B cell (primary cell): Measurements from ENCODE around the gene CACNG4. TPM values are rescaled to one million over a fixed set of nuclear protein-coding genes. Genes with fewer than 3 reads are reported as not detected.

Experiments
- ATAC-seq: fragments of 200-7000 bp; cut with Tn5 transposase; one replicate; pipeline ENCODE4 v1.10.0; 2021; ENCODE audit warnings: low read depth, mild to moderate bottlenecking, moderate number of reproducible peaks, moderate library complexity
- CTCF ChIA-PET: fragments of 350-600 bp; sonication (Branson Sonifier 250); formaldehyde crosslinking; loops from one replicate; lab custom pipeline; 2021; ENCODE audit warnings: antibody characterized with exemption, inconsistent platforms; lab: Charles Lee
- POLR2A ChIA-PET: fragments of 350-600 bp; sonication (Branson Sonifier 250); formaldehyde crosslinking; loops from one replicate; lab custom pipeline; 2021; ENCODE audit warnings: antibody characterized with exemption; lab: Charles Lee
- DNase-seq: peaks from one replicate; pipeline ENCODE4 v3.0.0; 2013
- H2AFZ ChIP-seq: 2 replicates; pipeline ENCODE4 v1.6.1; 2012; ENCODE audit warnings: mild to moderate bottlenecking, low read depth, low read length; ENCODE audit not compliant: insufficient read depth, poor library complexity, severe bottlenecking
- H3K27ac ChIP-seq, 2 donors: 1 replicate in 1 of 2; 2 replicates in 1 of 2; pipeline ENCODE4 v1.5.1; 2012 to 2013; ENCODE audit warnings: low read length in 2 of 2, mild to moderate bottlenecking in 2 of 2, moderate library complexity in 1 of 2
- H3K27me3 ChIP-seq, 4 experiments: fragments of 200-600 bp in 1 of 4; sonication (generic) in 1 of 4; replicated peaks in 1 of 4; 1 replicate in 2 of 4; 2 replicates in 2 of 4; pipeline versions ENCODE4 v1.6.1 to v1.7.0; 2013 to 2016; ENCODE audit warnings: low read length in 3 of 4, mild to moderate bottlenecking in 2 of 4, mixed read lengths in 1 of 4, moderate library complexity in 1 of 4; ENCODE audit not compliant: insufficient read depth in 4 of 4, control insufficient read depth in 3 of 4; ENCODE audit errors: control extremely low read depth in 1 of 4
- H3K36me3 ChIP-seq, 2 experiments: replicated peaks in 1 of 2; 1 replicate in 1 of 2; 2 replicates in 1 of 2; pipeline versions ENCODE4 v1.6.1 to v1.7.1; 2013; ENCODE audit warnings: low read length in 1 of 2; ENCODE audit not compliant: insufficient read depth in 2 of 2, control insufficient read depth in 1 of 2; ENCODE audit errors: control extremely low read depth in 1 of 2, extremely low read depth in 1 of 2
- H3K4me1 ChIP-seq, 2 donors: fragments of 200-600 bp in 1 of 2; sonication (generic) in 1 of 2; 1 replicate in 1 of 2; 2 replicates in 1 of 2; pipeline versions ENCODE4 v1.5.1 to v1.6.1; 2013 to 2017; ENCODE audit warnings: low read length in 2 of 2; ENCODE audit not compliant: control insufficient read depth in 2 of 2, insufficient read depth in 2 of 2
- H3K4me2 ChIP-seq: replicated peaks from 2 replicates; pipeline ENCODE3; 2012; ENCODE audit warnings: mild to moderate bottlenecking, low read depth, low read length; ENCODE audit not compliant: poor library complexity, severe bottlenecking
- H3K4me3 ChIP-seq, 5 experiments: fragments of 200-600 bp in 1 of 5; sonication (generic) in 1 of 5; 1 replicate in 3 of 5; 2 replicates in 2 of 5; pipeline versions ENCODE4 v1.5.1 to v1.7.0; 2011 to 2016; ENCODE audit warnings: low read length in 4 of 5, mild to moderate bottlenecking in 4 of 5, low read depth in 2 of 5, control low read depth in 1 of 5, moderate library complexity in 1 of 5; ENCODE audit not compliant: insufficient read depth in 1 of 5; ENCODE audit errors: control extremely low read depth in 1 of 5, extremely low read depth in 1 of 5
- H3K79me2 ChIP-seq: fragments of 200-600 bp; sonication (generic); one replicate; pipeline ENCODE4 v1.6.0; 2016; ENCODE audit warnings: low read length; ENCODE audit not compliant: control insufficient read depth, insufficient read depth
- H3K9ac ChIP-seq: fragments of 200-600 bp; sonication (generic); 2 replicates; pipeline ENCODE4 v1.6.1; 2017; ENCODE audit warnings: mild to moderate bottlenecking, low read length, moderate library complexity
- H3K9me3 ChIP-seq, 3 donors: one replicate each; pipeline versions ENCODE4 v1.6.1 to v1.7.1; 2013; ENCODE audit warnings: low read length in 2 of 3; ENCODE audit not compliant: control insufficient read depth in 2 of 3, insufficient read depth in 1 of 3; ENCODE audit errors: control extremely low read depth in 1 of 3
- H4K20me1 ChIP-seq: 2 replicates; pipeline ENCODE4 v1.6.0; 2012; ENCODE audit warnings: mild to moderate bottlenecking, low read length; ENCODE audit not compliant: insufficient read depth, control insufficient read depth, poor library complexity, severe bottlenecking
- H3K27ac Mint-ChIP-seq: one replicate; pipeline ENCODE4 v1.8.0; 2021; ENCODE audit warnings: mixed read lengths
- H3K27me3 Mint-ChIP-seq: one replicate; pipeline ENCODE4 v1.8.0; 2021; ENCODE audit warnings: mixed read lengths
- H3K4me1 Mint-ChIP-seq: one replicate; pipeline ENCODE4 v1.8.0; 2021; ENCODE audit warnings: mixed read lengths
- H3K4me3 Mint-ChIP-seq: one replicate; pipeline ENCODE4 v1.8.0; 2021; ENCODE audit warnings: mixed read lengths
- H3K9me3 Mint-ChIP-seq: one replicate; pipeline ENCODE4 v1.8.0; 2022; ENCODE audit warnings: mixed read lengths; ENCODE audit not compliant: insufficient read depth
- EZH2 ChIP-seq: IDR thresholded peaks from 2 replicates; pipeline ENCODE4 v1.6.1; 2012; ENCODE audit warnings: borderline replicate concordance, low read depth, mild to moderate bottlenecking, moderate library complexity, low read length; ENCODE audit not compliant: insufficient read depth, poor library complexity, severe bottlenecking
- WGBS: methylation state at CpG from one replicate; pipeline ENCODE4 v1.1.5; 2013; ENCODE audit warnings: missing lambda C conversion rate; ENCODE audit not compliant: insufficient coverage; 5-methylcytosine and 5-hydroxymethylcytosine counted together
- intact Hi-C: fragments of 100-400 bp; cut with micrococcal nuclease; formaldehyde crosslinking; loops from one replicate; pipeline ENCODE4 v1.10.0; 2022
- polyA plus RNA-seq: library from polyadenylated mRNA; depleted of rRNA; stranded (reverse); fragments of >200 nt; gene quantifications from 2 replicates; pipeline ENCODE4 v1.2.3, GENCODE V29; 2012
- total RNA-seq, 2 donors: library from RNA; stranded (reverse); fragments of 120-200 nt in 1 of 2; gene quantifications; 1 replicate in 1 of 2; 2 replicates in 1 of 2; pipeline versions ENCODE4 v1.2.3 to v1.2.4, GENCODE V29; 2013 to 2022
- TF ChIP-seq, protein P1 (sequence below): fragments of 200-600 bp; IDR thresholded peaks from one replicate; pipeline ENCODE4 v1.8.0; 2022; ENCODE audit warnings: antibody characterized with exemption, mild to moderate bottlenecking

CACNG4 gene
- total and polyA plus RNA-seq, 2 donors (not counting 1 experiment from before 2014, with no cell fraction given): not detected

DNA sequence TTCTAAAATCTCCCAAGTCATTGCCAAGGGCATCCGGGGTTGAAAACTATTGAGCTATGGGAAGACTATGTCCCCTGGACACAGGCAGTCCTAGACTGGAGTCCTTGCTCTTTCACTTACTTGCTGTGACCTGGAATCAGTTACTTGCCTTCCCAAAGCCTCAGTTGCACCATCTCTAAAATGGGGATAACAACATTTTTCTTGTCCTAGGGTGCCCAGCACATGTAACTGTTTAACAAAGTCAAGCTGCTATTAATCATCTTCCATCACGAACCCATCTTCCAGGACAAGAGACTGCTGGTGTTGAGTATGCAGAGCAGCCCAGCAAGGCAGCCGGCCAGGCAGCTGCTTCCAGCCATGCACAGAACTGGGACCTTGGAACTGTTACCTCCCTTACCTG, 9.9 kb upstream of the CACNG4 start:
- no peaks in the 10 kb centered on the region for H4K20me1 ChIP-seq
- TF ChIP-seq EZH2: no peak
- TF ChIP-seq, protein P1, sequence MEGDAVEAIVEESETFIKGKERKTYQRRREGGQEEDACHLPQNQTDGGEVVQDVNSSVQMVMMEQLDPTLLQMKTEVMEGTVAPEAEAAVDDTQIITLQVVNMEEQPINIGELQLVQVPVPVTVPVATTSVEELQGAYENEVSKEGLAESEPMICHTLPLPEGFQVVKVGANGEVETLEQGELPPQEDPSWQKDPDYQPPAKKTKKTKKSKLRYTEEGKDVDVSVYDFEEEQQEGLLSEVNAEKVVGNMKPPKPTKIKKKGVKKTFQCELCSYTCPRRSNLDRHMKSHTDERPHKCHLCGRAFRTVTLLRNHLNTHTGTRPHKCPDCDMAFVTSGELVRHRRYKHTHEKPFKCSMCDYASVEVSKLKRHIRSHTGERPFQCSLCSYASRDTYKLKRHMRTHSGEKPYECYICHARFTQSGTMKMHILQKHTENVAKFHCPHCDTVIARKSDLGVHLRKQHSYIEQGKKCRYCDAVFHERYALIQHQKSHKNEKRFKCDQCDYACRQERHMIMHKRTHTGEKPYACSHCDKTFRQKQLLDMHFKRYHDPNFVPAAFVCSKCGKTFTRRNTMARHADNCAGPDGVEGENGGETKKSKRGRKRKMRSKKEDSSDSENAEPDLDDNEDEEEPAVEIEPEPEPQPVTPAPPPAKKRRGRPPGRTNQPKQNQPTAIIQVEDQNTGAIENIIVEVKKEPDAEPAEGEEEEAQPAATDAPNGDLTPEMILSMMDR: no peak
- CTCF ChIA-PET: no interaction called here
- Mint-ChIP-seq H3K27ac (no peak overlapping the region), H3K4me1 (no peaks in the 10 kb centered on the region), H3K4me3 (no peak overlapping the region), H3K9me3 (no peaks in the 10 kb centered on the region), H3K27me3 (no peaks in the 10 kb centered on the region)
- DNase-seq: no peak
- no peak overlapping the region for H3K27ac ChIP-seq
- no peaks in the 10 kb centered on the region for H3K79me2 ChIP-seq
- H3K4me2 ChIP-seq: no peak overlapping the region
- H3K27me3 ChIP-seq: no peaks in the 10 kb centered on the region
- H3K9ac ChIP-seq: no peak overlapping the region
- intact Hi-C loops: no loop called here
- no peaks in the 10 kb centered on the region for H3K9me3 ChIP-seq
- no peaks in the 10 kb centered on the region for H3K36me3 ChIP-seq
- WGBS: 94% methylated on average over 3 of the region's 3 CpGs
- no peak for ATAC-seq
- POLR2A ChIA-PET: no interaction called here
- H3K4me1 ChIP-seq: no peaks in the 10 kb centered on the region
- H2AFZ ChIP-seq: no peak overlapping the region
- no peak overlapping the region for H3K4me3 ChIP-seq

DNA sequence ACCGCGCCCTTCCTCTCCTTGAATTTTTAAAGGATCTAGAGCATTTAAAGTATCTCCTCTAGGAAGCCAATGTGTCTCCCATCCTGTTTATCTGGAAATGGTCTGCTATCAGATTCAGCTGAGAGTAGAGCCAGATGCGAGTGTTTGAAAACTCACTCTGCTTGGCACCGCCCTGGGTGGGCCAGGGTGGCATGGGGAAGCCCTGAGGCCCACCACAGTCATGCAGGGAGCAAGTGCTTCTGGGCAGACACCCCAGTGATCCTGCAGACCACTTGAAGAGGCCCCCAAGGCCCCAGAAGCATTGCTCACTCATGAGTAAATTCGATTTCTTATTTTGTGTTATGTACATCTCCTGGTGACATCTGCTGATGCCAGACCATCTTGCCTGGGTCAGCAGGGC, 8.7 kb upstream of the CACNG4 start:
- POLR2A ChIA-PET: no interaction called here
- Histone ChIP-seq H2AFZ (no peak overlapping the region), H3K4me3 (no peak overlapping the region), H3K4me2 (no peak overlapping the region), H3K79me2 (no peaks in the 10 kb centered on the region), H4K20me1 (no peaks in the 10 kb centered on the region), H3K27ac (no peak overlapping the region), H3K9ac (no peak overlapping the region), H3K4me1 (no peaks in the 10 kb centered on the region), H3K9me3 (no peaks in the 10 kb centered on the region), H3K36me3 (no peaks in the 10 kb centered on the region), H3K27me3 (no peaks in the 10 kb centered on the region)
- 100% methylated on average over 2 of the region's 5 CpGs for WGBS
- intact Hi-C loops: no loop called here
- TF ChIP-seq EZH2: no peak
- TF ChIP-seq, protein P1: no peak
- no peaks in the 10 kb centered on the region for H3K27me3 Mint-ChIP-seq
- H3K4me3 Mint-ChIP-seq: no peak overlapping the region
- CTCF ChIA-PET: no interaction called here
- ATAC-seq (no peak), DNase-seq (no peak)
- no peaks in the 10 kb centered on the region for H3K9me3 Mint-ChIP-seq
- no peaks in the 10 kb centered on the region for H3K4me1 Mint-ChIP-seq
- no peak overlapping the region for H3K27ac Mint-ChIP-seq
